Skin epidermis (tissue), 12 donors: ENCODE results near the gene UBE2D3.
"Not testable (repeated sequence)": the region's sequence is repeated elsewhere in the genome, so short reads cannot be mapped to it uniquely, and the experiment has no call there.

Experiments
- H3K27ac ChIP-seq, 21 experiments: fragments of 200-600 bp; sonication (generic) in 11 of 21; one replicate each; pipeline ENCODE4 v1.5.0; 2020; ENCODE audit warnings: mild to moderate bottlenecking in 3 of 21, inconsistent platforms in 2 of 21, moderate library complexity in 2 of 21
- H3K4me3 ChIP-seq, 7 experiments: fragments of 200-600 bp; sonication (generic) in 2 of 7; one replicate each; pipeline ENCODE4 v1.5.0; 2020; ENCODE audit warnings: inconsistent platforms in 2 of 7, mild to moderate bottlenecking in 2 of 7, moderate library complexity in 1 of 7

Gene UBE2D3

DNA sequence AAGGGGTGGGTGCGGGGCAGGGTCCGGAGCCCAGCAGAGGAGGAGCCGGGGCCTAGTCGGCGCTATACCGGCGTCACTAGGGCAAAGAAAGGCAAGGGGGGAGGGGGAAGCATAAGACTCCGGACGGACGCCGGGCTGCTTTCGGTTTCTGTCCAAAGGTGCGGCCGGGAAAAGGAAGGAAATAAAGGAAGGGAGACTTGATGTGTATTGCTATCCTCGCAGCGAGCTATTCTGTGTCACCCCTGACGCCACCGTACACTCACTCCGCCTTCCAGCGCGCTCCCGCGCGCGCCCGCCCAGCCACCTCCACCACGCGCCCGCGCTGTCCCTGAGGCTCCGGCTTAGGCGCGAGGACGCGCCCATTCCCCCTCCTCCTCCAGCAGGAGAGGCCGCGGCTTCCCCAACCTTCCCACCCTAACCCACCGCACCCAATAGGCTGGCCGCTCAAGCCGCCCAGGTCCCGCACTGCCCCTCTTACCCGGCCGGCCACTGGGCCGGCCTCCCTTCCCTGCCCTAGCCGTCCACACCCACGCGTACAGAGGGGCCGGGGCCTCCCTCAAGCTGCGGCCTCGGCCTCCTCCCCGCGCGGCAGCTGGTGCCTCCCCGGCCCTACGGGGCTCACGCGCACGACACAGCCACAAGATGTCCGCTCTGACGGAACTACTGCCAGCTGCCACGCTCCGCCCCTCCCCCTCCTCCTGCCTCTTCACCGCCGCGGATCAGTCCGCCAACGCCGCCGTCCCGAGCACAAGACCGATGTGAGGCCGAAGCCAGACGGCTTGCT lies at the start of gene UBE2D3:
TSS of gene UBE2D3 (minus strand) at position 662 of the 784 bp plus-strand sequence. CDS start 1,043 bp downstream, outside the sequence.
- peak within 1 kb of the TSS; percentile 98 to 100 (median 100) for H3K27ac ChIP-seq
- H3K4me3 ChIP-seq = peak within 1 kb of the TSS; percentile 55 to 97 (median 74)

DNA sequence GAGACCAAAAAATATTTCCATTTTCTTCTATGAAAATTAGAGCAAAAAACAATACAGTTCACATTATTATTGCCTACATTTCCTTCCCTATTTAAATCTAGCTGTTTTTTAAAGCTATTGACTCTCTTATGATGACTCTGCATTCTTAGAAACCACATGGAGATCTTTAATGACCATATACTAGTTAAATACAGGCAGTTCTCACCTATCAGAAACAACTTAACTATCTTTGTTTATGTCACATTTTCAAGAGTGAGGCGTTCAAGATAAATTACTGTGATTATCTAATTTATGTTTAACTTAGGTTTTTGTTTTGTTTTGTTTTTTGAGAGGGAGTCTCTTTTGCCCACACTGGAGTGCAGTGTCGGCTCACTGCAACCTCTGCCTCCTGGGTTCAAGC lies 44.4 kb upstream of the UBE2D3 start:
- Histone ChIP-seq H3K4me3 (no peak overlapping the region), H3K27ac (peak overlapping the region in 2 of 21 experiments; percentile 7 to 14)

DNA sequence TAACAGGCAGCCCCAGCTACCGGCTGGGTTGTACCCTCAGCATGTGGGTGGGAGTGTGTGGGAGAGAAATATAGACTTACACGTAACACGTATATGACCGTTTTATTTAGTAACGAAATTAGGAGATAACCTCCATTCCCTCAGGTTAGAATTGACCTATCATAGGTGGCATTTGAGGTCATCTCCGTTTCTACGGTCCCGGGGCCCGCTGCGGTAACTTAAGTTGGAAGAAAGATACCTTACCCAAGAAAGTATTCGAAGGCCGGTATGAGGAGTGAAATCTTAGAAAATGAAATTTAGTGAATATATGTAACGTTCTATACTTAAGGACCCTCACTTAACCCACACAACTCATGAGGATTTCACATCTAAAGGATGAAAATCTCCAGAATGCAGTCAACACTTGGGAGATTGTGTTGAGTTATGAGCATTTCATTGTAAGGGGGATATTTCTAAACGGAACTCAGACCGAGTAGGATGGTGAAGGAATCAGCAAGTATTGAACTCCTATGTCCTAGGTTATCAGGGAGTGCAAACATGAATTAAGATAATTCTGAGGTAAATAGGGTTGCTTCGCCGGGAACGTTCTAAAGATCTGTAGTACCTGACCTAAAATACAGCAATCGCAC lies 42.3 kb upstream of the UBE2D3 start:
- Histone ChIP-seq H3K27ac (peak overlapping the region; percentile 74 to 97 (median 91)), H3K4me3 (peak overlapping the region; percentile 46 to 70 (median 67))

- H3K4me3 ChIP-seq = peak within 1 kb of the TSS; percentile 46 to 70 (median 67)
- peak within 1 kb of the TSS; percentile 74 to 97 (median 91) for H3K27ac ChIP-seq
Measured at GRCh38 chr4:102868781-102869568, 41.6 kb upstream of the UBE2D3 start, which contains the start of gene CISD2. Gene CISD2, plus strand, starts transcription at chr4:102868992. Its CDS starts 93 bp downstream, at chr4:102869085.

DNA sequence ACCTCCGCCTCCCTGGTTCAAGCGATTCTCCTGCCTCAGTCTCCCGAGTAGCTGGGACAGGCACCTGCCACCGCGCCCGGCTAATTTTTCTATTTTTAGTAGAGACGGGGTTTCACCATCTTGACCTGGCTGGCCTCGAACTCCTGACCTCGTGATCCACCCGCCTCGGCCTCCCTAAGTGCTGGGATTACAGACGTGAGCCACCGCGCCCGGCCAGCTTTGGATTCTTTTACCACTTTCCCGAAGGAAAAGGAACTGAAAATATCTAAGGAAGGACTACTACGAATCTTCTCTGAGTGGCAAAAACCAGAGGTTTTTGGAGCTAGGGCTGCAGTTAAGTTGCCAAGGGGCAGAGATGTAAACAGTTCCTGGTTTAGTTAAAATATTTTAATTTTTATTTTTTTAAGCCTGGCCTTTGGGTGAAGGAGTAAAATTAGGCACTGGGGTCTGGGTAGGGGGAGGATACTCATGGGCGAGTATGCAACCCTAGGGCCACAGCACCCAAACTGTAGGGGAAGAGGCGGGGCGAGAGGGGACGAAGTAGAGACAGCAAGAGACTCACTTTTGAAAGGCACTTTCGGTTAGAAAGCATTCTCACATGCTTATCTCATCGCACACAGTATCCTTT lies 40.9 kb upstream of the UBE2D3 start:
- H3K27ac ChIP-seq = peak overlapping the region; percentile 73 to 97 (median 91)
- H3K4me3 ChIP-seq = peak overlapping the region; percentile 46 to 70 (median 67)

GRCh38 chr4:102867278-102868152 lies 40.2 kb upstream of the UBE2D3 start:
- peak overlapping the region; percentile 46 to 70 (median 67) for H3K4me3 ChIP-seq
- H3K27ac ChIP-seq = peak overlapping the region; percentile 73 to 97 (median 91)

- H3K4me3 ChIP-seq, H3K27ac ChIP-seq: not testable (repeated sequence)
Measured at GRCh38 chr4:102865327-102865726, 38.0 kb upstream of the UBE2D3 start.

DNA sequence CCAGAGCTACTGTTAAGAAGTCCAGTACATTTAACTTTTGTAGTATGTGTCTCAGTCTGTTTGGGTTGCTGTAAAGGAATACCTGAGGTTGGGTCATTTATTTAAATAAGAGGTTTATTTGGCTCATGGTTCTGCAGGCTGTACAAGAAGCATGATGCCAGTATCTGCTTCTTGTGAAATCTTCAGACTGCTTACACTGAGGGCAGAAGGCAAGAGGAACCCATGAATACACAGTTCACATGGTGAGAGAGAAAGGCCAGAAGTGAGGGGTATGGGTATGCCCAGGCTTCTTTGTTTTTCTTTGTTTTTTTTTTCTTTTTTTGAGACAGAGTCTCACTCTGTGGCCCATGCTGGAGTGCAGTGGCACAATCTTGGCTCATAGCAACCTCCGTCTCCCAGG lies 35.4 kb upstream of the UBE2D3 start:
- Histone ChIP-seq H3K4me3 (no peak overlapping the region), H3K27ac (peak overlapping the region in 3 of 21 experiments; percentile 3 to 36 (median 31))

DNA sequence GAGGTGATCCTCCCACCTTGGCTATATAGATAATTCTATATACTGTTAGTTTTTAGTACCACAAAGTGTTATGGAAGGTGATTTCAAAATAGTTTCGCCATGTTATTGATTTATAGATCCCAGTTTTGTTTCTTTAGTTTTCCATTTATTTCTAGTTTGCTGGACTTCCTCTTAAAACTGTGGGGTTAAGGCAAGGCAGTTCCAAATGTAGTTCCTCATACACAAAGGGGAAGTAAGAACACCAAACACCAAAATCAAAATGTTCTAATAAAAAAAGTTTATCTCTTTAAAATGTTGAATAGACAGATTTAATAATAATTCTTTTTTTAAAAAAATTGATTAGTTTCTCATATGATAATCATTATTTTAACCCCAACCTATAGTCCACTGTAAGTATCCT lies 34.7 kb upstream of the UBE2D3 start:
- peak overlapping the region in 1 of 21 experiments; percentile 26 for H3K27ac ChIP-seq
- no peak overlapping the region for H3K4me3 ChIP-seq

DNA sequence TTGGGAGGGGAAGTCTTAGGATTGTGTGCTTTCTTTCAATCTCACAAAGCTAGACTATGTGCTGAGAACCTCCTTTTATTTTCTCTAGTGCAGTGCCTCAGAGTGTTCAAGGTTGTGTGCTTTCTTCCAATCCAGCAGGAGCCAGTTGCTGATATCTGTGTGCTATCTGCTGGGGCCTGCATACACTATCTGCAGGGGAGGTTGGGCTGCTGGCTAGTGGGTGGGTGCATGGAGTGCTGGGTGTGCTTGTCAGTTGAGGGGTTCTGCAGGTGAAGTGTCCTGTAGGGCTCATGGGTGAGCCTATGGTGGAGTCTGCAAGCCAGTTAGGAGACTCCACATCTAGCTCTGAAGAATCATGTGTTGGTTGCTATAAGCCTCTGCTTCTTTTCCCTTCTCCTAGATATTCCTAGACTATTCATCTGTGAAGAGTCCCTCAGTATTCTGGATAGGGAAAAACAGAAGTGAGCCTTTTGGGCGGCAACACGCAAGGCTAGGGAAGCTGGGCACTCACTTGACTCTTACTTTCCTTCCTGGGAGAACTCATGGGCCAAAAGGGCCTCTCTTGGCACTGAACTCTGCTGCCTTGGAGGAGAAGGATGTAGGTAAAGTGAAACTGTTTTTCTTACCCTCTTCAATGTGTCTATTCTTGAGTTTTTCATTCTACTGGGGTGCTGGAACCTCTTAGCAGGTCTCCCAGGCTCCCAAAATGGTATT lies 33.4 kb upstream of the UBE2D3 start:
- Histone ChIP-seq H3K27ac (no peak overlapping the region), H3K4me3 (no peak overlapping the region)

DNA sequence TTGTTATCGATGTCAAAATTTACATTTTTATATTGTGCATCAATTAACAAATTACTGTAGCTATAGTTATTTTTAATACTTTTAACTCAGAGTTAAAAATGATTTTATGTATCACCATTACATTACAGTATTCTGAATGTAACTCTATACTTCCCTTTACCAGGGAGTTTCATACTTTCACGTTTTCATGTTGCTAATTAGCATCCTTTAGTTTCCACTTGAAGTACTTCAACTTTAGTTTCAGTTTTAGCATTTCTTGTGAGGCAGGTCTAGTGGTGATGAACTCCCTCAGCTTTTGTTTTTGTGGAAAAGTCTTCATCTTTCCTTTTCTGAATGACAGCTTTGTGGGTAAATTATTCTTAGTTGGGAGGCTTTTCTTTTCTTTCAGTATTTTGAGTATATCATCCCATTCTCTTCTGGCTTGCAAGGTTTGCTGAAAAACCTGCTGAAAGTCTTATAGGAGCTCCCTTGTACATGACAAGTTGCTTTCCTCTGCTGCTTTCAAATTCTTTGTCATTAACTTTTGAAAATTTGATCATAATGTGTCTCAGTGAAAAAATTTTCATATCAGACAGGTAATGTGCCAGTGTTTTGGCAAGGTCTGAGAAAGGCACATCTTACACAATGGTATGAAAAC lies 31.6 kb upstream of the UBE2D3 start:
- Histone ChIP-seq H3K27ac (no peak overlapping the region), H3K4me3 (no peak overlapping the region)

DNA sequence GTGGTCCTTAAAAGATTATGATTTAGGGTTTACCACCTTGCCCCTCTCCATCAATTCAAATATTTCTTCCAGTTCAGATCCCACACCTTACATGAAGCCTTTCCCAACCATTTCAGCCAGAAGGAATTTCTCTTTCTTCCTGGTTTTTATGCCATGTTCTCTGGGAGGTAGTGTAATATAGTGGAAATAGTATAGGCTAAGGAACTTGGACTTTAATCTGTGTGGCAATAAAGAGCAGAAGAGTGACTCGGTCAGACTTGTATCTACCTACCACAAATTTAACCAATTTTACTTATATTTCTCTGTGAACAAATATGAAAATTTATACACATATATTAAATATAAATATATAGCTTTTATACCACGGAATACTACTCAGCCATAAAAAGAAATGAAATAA lies 23.0 kb upstream of the UBE2D3 start:
- Histone ChIP-seq H3K4me3 (no peak overlapping the region), H3K27ac (no peak overlapping the region)

DNA sequence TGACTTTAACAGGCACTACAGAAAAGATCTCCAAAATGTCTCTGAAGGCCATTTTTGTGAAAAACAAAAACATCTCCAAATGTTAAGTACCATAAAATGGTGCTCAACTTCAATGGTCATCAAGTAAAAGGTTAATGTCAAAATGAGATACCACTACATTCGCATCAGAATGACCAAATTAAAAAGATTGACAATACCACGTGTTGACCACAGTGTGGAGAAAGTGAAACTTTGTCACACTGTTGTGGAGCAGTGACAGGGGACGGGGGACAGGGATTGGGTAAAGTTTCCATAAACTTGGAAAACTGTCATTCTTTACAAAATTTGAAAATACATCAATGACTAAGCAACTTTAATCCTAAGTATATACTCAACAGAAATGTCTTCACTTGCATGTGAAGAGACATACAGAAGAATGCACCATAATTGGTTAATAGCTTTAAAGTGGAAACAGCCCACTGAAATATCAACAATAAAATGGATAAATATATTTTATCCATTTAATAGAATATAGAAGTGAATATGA lies 22.3 kb upstream of the UBE2D3 start:
- no peak overlapping the region for H3K4me3 ChIP-seq
- H3K27ac ChIP-seq = no peak overlapping the region

- Histone ChIP-seq H3K27ac (no peak overlapping the region), H3K4me3 (no peak overlapping the region)
Measured at GRCh38 chr4:102847687-102848086, 20.3 kb upstream of the UBE2D3 start.

DNA sequence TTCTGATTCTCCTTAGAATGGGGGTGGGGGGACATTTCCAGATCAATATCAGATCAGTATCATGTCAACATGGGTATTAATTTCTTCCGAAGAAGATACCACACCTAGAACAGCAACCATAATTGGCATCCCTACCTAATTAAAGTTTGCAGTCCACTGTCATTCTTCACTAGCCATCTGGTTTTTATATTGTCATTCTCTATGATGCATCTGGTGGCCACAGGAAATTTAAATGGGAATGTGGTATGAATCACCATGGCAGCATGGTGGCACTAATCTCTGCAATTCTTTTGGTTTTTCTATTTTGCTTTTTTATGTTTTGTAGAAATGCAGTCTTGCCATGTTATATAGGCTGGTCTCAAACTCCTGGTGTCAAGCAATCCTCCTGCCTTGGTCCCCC lies 16.6 kb upstream of the UBE2D3 start:
- Histone ChIP-seq H3K4me3 (no peak overlapping the region), H3K27ac (no peak overlapping the region)

- H3K27ac ChIP-seq = no peak overlapping the region
- H3K4me3 ChIP-seq = no peak overlapping the region
Measured at GRCh38 chr4:102843273-102843672, 15.9 kb upstream of the UBE2D3 start.

DNA sequence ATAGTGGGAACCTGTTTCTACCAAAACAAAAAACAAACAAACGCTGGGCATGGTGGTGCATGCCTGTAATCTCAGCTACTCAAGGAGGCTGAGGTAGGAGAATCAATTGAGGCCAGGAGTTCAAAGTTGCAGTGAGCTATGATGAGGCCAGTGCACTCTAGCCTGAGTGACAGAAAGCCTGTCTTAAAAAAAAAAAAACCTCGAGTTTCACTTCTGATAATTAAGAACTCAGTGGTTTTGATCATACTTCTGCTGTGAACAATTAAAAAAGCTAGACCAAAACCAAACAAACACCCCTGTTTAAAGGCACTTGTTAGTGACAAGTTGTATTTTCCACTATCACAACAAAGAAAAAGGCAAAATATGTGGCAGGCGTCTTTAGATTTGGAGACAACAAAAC lies 15.0 kb upstream of the UBE2D3 start:
- Histone ChIP-seq H3K4me3 (no peak overlapping the region), H3K27ac (no peak overlapping the region)

GRCh38 chr4:102836596-102836995 lies 9.2 kb upstream of the UBE2D3 start:
- Histone ChIP-seq H3K4me3 (no peak overlapping the region), H3K27ac (no peak overlapping the region)
